GM19395 (cell line): ENCODE data around the gene DYSF.

Experiments
- ATAC-seq: cut with Tn5 transposase; IDR thresholded peaks from one replicate; pipeline ENCODE4 v1.9.1; 2021; ENCODE audit warnings: mild to moderate bottlenecking, moderate library complexity; ENCODE audit not compliant: unreplicated experiment

DYSF gene

GRCh38 chr2:71455741-71456569 is 2.6 kb downstream of the DYSF start:
- no peak for ATAC-seq

DNA sequence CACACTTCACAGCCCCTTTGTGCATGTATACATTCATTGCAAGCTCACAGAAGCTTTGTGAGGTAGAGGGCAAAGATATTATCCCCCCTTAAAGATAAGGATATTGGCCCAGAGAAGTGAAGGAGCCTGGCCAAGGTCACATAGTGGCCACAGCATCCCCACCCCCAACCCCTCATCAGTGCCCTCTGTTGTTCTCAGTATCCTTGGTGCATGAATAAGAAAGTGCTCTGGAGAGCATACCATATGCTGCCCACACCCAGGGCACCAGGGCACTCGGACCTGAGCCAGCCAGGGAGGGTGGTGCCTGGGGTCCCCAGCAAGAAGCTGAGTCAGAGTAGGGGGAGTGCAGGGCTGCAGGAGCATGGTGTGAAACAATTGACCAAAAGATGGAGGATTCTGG is 3.3 kb downstream of the DYSF start:
- no peak for ATAC-seq

- no peak for ATAC-seq
These were observed 4.0 kb downstream of the DYSF start for GRCh38 chr2:71457123-71457915.

GRCh38 chr2:71457923-71458322 is 4.6 kb downstream of the DYSF start:
- no peak for ATAC-seq

GRCh38 chr2:71458413-71459083 is 5.2 kb downstream of the DYSF start:
- no peak for ATAC-seq

DNA sequence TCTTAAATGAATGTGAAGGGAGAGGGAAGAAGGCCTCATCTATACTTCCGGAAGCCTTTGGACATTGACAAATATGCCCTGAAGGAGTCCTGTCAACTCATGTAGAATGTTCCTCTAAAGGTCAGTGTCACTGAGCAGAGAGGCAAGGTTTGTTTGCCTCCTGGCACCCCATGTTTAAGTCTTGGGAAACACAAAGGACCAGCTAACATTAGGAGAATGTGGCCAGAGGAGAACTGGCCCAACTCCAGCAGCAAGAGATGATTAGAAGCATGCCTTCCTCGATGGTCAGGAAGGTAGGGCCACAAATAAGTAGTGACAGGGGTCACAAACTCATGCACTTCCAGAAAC is 5.7 kb downstream of the DYSF start:
- ATAC-seq = no peak

GRCh38 chr2:71460056-71460455 is 6.7 kb downstream of the DYSF start:
- no peak for ATAC-seq

GRCh38 chr2:71460595-71461303 is 7.4 kb downstream of the DYSF start:
- ATAC-seq = no peak

- ATAC-seq = no peak
These were observed 7.9 kb downstream of the DYSF start for GRCh38 chr2:71461304-71461671.

DNA sequence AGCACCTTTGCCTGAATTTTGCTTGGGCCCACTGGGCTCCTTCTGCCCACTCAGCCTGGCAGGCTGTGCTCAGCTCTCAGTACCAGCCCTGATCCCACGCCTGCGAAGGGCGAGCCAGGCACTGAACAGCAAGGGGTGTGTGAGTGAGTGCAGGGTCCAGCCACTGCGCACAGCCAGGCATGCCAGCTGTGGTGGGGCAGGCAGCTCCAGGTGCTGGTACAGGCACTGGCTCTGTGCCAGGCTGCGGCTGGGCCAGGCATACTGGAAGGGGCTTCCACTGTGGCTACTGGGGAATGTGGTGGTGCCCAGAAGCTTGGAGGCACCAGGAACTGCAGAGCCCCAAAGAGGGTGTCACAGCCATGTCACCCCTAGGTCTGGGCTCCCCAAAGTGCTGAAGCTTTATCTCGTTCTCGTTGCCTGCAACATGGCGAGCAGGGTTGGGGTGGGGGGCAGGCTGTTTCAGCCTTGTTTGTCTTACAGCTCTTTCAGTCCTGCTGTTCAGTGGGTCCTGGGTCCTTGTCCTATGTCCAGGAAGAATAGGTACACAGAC is 8.8 kb downstream of the DYSF start:
- no peak for ATAC-seq

- ATAC-seq = no peak
These were observed 9.4 kb downstream of the DYSF start for GRCh38 chr2:71462641-71463341.

DNA sequence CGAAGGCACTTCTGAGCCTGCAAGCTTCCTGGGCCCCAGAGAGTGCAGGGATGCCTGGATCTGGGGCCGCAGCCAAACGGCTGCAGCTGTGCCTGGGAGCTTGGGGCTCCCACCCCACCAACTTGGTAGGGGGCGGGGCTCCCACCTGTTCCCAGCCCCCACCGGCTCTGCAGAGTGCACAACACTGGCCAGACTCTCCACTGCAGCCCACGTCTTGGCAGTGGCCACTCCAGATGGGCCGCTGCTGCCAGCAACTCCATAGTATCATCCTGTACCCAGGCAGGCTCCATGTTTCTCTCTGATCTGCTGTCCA is 9.9 kb downstream of the DYSF start:
- ATAC-seq = no peak

DNA sequence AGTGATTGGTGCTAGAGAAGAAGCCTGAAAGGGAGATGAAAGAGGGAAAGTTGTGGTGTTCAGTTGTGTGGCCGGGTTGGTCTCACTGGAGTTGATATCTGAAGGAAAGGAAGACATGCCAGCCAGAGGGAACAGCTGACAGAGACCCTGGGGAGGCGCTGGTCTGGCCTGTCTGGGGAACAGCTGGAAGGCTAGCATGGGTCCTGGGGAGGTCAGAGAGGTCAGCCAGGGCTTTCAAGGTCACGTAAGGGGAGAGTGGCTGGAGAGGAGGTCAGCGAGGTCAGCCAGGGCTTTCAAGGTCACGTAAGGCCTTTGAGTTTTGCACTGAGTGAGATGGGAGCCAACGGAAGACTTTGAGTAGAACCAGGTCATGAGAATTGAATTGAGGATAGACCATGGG is 11.0 kb downstream of the DYSF start:
- no peak for ATAC-seq

DNA sequence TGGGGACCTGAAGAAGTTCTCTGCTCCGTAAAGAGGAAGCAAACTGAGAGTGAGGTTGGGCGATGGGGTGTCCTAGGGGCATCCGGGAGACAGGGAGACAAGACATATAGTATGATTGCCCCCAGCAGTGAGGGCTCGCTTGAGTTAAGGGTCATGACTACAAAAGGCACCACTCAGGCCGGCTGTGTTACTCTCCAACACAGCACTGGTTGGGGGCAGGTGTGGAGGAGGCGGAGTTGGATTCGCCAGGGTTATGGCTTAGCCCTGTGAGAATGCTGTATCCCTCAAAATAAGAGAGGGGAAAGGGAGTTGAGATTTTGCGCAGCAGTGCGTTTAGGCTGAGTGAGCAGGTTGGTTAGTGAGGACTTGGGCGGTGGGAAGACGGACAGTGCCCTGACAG is 12.0 kb downstream of the DYSF start:
- ATAC-seq = no peak

- no peak for ATAC-seq
These were observed 12.6 kb downstream of the DYSF start for GRCh38 chr2:71465961-71466300.

GRCh38 chr2:71466301-71467179 is 13.2 kb downstream of the DYSF start:
- ATAC-seq = no peak

GRCh38 chr2:71467180-71467815 is 13.9 kb downstream of the DYSF start:
- no peak for ATAC-seq

DNA sequence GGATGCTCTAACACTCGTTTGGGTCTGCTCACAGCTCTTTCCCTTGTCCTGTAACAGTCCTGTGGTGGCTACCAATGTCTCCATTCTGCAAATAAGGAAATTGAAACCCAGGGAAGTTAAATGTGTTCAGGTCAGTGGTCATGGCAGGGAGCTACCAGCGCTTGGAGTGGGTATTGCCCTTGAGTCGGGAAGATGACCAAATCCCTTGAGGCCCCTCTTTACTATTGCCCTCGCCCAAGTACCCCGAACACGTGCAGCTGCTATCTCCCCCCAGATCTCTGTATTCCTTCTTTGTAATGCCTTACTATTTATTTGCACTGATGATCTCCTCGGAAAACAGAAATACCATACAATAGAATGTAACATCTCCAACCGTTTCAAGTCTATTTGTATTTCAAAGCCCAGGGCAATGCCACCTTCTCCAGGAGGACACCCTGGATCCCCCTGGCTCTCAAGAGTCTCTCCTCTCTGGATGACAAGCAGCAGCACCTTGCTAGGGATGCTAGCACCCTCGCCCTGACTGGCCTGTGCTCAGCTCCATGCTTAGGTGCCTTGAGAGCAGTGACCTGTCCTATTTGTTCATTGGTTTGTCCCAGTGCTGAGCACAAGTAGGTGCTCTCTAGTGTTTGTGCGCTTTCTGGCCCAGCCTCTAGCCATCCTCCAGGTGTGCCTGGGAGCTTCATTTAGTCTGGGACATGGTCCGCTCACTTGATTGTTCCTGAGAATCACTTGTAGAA is 15.1 kb downstream of the DYSF start:
- ATAC-seq = no peak
